Measurements from ENCODE around the gene CARF.
A peak's percentile ranks its signal among the peaks of the same experiment; 100 is the strongest.
"Not testable (repeated sequence)": the region's sequence is repeated elsewhere in the genome, so short reads cannot be mapped to it uniquely, and the experiment has no call there.

CARF gene, protein sequence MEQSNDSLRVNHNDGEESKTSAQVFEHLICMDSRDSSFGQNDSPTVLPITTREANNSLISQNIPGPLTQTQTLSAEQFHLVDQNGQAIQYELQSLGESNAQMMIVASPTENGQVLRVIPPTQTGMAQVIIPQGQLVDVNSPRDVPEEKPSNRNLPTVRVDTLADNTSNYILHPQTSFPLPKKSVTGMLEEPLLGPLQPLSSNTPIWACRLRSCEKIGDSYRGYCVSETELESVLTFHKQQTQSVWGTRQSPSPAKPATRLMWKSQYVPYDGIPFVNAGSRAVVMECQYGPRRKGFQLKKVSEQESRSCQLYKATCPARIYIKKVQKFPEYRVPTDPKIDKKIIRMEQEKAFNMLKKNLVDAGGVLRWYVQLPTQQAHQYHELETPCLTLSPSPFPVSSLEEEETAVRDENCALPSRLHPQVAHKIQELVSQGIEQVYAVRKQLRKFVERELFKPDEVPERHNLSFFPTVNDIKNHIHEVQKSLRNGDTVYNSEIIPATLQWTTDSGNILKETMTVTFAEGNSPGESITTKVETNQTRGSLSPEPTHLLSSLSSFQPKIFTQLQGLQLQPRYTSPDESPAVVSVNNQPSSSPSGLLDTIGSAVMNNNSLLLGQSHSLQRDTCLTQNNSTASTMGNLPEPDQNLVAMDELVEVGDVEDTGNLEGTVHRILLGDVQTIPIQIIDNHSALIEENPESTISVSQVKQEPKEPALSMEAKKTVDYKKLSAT

DNA sequence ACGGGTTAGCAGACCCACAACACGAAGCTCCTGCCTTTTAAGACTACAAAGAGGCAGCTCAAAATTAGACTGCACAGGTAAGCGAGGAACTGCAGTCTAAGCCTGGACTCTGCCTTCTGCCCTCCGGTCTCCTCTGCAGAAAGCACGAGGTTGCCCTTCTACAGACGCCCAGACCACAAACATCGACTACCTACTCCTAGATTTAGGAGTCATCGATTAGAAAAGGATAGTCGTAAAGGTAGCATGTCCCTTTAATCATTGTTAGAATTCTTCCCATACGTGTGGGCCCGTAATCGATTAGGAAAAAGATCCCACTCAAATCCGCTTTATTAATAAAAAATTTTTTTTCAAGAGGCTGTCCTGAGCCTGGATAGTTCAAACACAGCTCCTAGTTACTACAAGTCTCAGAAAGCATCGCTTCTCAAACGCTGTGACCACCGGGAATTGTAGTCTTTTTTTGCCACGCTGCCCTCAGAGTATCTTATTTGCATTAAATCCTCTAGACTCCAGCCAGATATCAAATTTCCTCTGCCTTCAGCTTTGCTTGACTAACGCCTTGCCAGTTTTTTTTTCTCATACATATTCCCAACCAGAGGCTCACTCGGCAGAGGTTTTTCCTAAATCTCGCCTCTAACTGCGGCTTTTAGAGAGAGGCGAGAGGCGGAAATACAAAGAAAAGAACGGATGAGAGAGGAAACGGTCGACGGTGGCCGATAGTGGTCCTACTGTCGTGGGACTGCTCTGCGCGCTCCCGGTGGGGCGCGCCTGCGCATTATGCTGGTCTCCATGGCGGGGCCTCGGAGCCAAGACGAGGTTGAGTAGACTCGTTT is at the start of gene CARF, which contains the start of gene WDR12:
CARF (plus strand) TSS at position 764 of the 830 bp plus-strand sequence. CDS start 29,628 bp downstream, outside the sequence.
WDR12 (minus strand) TSS at position 162 of the 830 bp plus-strand sequence. CDS start 197 bp downstream, outside the sequence.
- peak; percentile 96 for DNase-seq

- DNase-seq, result peak; percentile 86
These were observed 41.4 kb upstream of the CARF start for GRCh38 chr2:202870431-202871299.

GRCh38 chr2:202871300-202872141 is 40.6 kb upstream of the CARF start, which contains the start of gene ICA1L:
Gene ICA1L, minus strand, starts transcription at chr2:202871766. Its CDS starts 42,757 bp downstream, at chr2:202829009.
- peak; percentile 26 for DNase-seq

DNA sequence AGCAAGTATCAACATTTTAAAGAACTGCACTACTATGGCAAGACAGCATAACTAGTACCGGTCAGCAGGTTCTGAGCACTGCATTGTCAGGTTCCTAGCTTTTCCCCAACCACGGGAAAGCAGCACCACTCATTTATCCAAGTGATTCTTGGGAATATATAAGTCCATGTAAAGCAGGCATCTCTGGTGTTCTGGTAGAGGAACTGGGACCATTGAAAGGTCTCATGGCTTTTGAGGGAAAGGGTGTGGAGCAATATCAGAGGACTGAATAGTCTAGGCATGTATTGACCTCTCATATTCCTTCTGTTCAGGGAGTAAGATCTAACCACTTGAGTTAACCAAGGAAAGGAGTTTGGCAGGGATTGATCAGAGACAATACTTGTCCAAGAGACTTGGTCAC is 34.4 kb upstream of the CARF start:
- DNase-seq, result no peak

GRCh38 chr2:202881570-202881969 is 30.5 kb upstream of the CARF start:
- no peak for DNase-seq

- DNase-seq, result no peak
These were observed 27.9 kb upstream of the CARF start for GRCh38 chr2:202883987-202884675.

- no peak for DNase-seq
These were observed 26.9 kb upstream of the CARF start for GRCh38 chr2:202885190-202885589.

- not testable (repeated sequence) for DNase-seq
These were observed 6.6 kb upstream of the CARF start for GRCh38 chr2:202905507-202905906.

DNA sequence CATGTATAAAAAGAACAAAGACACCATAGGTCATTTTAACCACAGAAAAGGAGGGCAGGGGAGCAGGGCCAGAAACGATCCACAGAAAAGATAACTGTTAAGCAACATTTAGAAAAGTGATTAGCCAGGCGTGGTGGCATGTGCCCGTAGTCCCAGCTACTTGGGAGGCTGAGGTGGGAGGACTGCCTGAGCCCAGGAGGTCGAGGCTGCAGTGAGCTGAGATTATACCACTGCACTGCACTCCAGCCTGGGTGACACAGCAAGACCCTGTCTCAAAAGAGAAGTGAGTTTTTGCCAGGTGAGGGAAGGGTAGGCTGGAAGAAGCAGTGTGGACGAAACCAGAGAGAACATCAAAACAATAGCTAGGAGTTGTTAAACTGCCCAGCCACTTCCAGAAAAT is 3.9 kb upstream of the CARF start:
- no peak for DNase-seq

DNA sequence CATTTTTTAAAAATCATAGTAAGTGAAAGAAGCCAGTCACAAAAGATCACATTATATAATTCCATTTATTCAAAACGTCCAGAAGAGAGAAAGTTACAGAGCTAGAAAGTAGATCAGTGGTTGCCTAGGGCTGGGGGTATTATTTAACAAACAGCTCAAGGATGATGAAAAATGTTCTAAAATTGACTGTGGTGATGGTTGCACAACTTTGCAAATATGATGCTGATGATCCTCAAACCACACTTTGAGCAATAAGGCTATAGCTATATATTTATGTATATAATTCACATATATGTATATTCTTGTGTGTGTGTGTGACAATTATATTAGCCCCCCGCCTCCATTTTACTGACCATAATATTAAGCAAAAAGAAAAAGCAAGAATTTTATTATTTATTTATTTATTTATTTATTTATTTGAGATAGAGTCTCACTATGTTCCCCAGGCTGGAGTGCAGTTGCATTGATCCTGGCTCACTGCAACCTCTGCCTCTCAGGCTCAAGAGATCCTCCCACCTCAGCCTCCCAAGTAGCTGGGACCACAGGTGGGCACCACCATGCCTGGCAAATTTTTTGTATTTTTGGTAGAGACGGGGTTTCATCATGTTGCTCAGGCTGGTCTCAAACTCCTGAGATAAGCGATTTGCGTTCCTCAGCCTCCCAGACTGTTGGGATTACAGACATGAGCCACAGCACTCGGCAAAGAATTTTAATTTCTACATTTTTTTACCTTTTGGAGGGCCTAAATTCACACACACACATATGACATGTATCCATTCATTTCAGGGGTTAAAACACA is 2.5 kb upstream of the CARF start:
- no peak for DNase-seq

DNA sequence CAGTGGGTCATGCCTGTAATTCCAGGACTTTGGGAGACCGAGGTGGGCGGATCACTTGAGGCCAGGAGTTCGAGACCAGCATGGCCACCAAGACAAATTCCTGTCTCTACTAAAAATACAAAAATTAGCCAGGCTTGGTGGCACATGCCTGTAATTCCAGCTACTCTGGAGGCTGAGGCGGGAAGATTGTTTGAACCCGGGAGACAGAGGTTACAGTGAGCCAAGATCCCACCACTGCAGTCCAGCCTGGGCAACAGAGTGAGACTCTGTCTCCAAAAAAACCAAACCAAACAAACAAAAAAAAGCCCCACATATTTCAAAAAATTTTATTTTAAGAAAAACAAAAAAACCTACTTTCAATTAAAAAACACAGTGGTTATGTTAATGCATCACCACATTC is 1.8 kb upstream of the CARF start:
- DNase-seq, result not testable (repeated sequence)

DNA sequence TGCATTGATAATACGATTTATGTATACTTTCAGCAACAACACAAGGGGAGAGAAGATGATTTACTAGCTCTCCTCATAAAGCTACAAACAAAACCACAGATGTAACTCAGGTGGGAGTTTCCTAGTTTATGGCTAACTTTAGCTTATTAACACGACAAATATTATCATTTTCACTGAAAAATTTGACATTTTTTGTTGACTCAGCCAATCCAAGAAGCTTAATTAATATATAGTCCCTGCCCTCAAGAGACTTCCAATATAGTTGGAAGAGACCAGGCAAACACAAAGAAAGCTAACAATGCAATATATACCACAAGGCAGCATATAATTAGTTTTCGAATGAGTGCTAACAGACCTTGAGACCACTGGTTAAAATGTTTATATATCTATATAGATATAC is 1.4 kb upstream of the CARF start:
- no peak for DNase-seq

GRCh38 chr2:202911203-202911511 is 918 bp upstream of the CARF start:
- no peak for DNase-seq

DNA sequence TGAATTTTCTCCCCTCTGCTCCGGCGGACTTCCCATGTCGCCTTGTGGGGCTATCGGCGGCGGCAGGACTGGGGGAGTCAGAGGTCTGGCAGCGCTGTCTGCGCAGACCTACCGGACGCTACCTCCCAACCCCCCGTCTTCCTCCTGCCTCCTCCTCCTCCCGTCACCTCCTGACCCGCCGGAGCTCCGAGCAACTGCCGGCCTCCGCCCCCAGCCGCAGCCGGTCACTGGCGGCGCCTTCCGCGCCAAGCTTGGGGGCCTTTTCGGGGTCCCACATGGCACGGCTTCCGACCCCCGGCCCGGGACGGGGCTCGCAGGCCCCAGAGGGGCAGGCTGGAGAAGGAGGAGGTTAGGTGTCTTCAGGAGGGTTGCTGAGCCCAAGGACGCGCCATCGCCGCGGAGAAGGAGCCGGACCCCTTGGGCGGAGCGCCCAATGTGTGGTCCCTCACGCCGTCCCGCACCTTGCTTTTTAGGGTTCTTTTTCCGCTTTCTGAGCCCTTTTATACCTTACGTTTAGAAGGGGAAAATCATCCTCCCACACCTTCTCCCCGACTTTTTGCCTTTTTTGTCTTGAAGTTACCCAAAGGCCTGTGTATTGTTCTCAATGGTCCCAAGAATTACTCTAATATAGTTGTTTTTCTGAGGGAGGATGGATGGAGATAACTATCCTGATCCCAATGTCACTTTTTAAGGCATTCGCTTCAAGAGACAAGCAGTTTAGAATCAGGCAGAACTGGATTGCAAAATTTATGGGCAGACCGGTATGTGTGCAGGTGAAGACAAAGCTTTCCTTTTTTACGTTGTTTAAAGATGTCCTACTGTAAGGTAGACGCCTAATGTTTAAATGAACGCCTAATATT is 497 bp downstream of the CARF start:
- not testable (repeated sequence) for DNase-seq

GRCh38 chr2:202918860-202919259 is 6.8 kb downstream of the CARF start:
- no peak for DNase-seq

- DNase-seq, result no peak
These were observed 20.5 kb downstream of the CARF start for GRCh38 chr2:202932425-202933138.

- DNase-seq, result no peak
These were observed 21.1 kb downstream of the CARF start for GRCh38 chr2:202933139-202933510.

DNA sequence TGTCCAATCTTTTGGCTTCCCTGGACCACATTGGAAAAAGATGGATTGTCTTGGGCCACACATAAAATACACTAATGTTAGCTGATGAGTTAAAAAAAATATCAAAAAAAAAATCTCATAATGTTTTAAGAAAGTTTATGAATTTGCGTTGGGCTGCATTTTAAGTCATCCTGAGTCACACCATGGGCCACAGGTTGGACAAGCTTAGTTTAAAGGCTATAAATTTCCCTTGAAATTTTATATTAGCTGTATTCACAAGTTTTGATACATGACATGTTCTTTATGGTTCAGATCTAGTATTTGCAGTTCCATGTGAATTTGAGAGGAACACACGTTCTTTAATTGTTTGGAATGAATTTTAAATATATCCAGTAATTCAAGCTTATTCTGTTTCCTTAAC is 21.9 kb downstream of the CARF start:
- no peak for DNase-seq

Measured in NCI-H1417 treated with DMSO at 0.1 percent for 48 hours (cell line).